ENCODE measurements around the gene SGPP2.

Gene SGPP2

DNA sequence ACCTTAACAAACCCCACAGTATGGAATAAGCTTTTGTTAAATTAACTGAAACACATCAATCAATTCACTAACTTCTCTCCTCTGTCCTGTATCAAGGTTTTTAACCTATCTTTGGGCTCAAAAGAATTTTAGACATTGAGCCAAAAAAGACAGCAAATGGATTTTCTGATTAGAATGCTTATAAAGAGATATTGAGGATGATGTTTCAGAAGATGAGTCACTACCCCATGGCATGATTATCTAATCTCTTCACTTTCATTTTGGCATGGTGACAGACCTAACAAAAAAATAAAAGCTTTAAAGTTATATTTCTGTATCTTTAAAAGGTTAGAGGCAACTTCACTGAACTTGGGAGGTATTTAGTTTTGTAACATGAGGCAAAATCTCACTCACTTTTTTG, 55.5 kb downstream of the SGPP2 start:
- no peak for DNase-seq

DNA sequence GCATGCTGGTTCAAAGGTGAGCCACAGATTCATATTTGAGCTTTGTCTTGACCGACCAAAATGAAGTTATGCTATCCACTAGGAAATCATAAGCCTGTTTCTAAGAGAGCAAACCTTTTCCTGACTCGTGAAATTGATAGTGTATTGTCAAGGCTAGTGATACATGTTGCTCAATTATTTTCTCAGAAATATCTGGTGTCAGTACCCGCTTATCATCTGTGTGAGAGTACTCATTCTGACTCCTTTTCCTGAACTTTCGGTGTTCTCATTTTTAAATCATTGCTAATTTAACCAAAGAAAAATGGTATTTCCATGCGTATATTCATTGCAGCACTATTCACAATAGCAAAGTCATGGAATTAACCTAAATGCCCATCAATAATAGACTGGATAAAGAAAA, 56.2 kb downstream of the SGPP2 start:
- DNase-seq, result no peak

DNA sequence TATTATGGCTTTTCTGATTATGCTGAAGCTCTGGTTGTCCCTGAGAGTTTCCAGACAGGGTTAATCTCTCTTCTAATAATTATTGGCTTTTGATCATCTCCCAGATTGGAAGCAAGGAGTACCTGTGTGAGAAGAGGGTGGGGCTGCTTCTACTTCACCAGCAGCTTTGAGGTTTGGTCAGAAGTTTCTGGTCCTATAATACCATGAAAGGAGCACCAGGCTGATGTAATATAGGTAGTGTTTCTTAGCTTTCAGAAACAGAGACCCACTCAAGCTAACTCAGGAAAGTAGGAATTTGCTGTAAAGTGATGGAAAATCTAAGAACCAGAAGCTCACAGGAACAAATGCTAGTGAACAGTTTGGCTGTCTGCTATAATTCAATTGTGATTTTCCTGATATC, 57.6 kb downstream of the SGPP2 start:
- DNase-seq, result no peak

DNA sequence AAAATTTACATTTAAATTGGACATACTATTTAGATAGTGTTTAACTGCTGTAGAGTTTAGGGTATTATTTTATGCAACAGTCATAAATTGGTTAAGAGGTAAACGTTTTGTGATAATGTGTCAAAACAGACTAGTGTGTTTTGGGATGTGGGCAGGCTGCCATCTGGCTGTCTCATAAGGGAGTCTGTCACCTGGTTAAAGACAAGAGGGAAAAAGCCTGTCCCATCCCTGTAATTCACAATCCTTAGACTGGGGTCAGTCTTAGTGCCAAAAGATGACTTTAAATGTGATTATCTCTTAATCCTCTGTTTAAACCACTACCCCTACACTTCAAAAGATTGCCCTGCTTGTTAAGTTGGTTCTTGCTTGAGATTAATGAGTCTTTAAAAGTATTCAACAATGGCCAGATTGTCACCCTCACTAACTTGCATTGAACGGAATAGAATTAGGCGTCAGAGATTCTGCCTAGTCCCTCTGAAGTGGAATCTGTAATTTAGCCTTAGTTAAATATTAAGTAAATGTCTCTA, 59.2 kb downstream of the SGPP2 start:
- peak; percentile 61 for DNase-seq

DNA sequence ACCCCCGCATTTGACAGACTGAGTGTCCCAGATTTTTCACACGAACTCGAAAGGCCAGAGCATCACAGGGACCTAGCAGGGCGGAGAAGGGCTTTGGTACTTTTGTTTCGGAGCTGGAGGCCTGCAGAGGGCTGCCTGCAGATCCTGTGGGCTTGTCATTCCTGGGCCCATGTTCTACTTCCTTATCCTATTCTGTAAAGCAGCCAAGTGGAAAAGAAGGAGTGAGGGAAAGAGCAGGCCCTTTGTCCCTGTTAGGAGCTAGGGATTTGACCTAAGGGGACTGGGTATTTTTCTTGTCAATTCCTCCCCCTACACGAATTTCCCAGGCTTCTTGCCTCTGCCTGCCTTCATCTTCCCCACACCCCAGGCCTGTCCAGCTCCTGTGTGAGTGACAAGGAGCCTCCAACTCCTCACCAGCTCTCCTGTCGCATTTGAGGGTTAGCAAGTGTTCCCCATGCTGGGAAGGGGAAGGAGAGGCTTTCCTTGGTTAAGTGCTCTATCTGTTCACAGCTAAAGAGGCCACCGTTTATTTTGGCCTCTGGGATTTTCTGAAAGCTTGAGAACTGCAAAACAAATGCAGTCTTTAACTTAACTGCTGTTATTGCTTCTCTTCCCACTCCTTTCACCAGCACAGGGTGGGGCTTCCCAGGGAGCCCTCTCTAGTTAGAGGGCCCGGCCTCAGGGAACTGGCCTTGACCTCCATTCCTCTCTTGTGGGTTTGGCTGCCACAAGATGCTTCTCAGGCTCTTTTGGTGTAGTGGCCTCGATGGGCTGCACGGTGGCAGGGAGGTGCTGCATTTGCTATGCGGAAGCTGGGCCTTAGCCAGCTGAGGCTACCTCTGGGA, 61.2 kb downstream of the SGPP2 start:
- DNase-seq, result no peak

DNA sequence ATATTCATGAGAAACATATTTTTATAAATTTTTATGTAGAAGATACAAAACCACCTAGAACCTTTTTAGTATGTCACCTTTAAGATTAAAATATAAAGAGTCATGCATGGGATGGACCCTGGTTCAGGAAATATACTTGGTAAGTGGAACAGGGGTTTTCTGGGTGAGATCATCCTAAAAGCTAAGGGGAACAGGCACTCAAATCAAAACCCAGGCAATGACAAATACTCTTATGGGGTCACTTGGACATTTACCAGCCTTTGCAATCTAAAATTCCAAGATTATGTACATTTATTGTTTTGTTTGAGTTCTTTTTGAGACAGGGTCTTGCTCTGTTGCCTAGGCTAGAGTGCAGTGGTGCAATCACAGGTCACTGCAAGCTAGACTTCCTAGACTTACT, 65.8 kb downstream of the SGPP2 start:
- DNase-seq, result no peak

DNA sequence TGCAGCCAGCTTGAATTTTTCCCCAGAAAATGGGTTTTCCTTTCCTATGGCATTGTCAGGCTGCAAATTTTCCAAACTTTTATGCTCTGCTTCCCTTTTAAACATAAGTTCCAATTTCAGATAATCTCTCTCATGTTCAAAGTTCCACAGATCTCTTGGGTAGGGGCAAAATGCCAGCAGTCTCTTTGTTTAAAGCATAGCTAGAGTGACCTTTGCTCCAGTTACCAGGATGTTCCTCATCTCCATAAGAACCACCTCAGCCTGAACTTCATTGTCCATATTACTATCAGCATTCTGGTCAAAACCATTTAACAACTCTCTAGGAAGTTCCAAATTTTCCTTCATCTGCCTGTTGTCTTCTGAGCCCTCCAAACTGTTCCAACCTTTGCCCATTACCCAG, 68.3 kb downstream of the SGPP2 start:
- no peak for DNase-seq

DNA sequence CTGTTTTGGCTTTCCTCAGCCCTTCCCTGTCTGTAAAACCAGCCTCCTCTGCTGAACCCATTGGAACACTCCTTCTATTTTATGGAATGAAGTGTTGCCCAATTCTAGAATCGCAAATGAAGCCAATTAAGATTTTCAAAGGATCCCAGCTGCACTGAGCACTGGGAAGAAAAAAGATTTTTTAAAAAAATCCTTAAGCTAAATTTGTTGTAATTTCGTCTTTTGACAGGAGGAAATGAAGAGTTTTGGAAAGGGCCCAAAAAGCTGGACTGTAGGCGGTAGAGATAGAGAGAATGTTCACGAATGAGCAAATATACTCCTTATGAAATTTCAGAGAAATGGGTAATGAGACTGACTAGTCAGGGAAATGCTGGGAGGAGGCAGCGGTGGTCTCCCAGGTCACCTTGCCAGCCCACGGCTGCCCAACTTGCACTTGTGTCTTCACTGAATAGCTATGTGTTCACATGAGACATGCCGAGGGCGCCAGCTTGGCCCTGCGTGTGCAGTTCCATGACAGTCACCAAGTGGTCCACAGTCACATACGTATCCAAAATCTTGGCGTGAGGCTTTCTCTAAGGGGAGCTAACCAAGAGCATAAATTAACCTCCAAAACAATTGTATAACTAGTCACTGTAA, 69.9 kb downstream of the SGPP2 start:
- no peak for DNase-seq

DNA sequence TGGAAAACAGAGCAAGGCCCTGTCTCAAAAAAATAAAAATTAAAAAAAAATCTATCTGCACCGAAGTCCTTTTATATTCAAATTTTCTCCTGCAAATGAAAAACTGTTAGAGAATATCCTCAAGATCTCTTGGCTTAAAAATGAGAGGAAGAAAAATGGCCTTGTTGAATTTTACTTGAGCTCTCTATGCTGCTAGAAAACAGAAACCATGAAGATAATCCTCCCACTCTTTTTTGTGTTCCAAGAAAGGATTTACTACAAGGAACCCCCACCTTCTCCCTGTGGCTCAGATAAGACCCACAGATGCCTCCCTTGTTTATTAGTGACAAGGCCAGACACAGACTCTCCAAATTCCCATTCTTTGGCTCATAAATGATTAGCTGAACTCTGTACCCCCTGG, 71.0 kb downstream of the SGPP2 start:
- DNase-seq, result no peak

DNA sequence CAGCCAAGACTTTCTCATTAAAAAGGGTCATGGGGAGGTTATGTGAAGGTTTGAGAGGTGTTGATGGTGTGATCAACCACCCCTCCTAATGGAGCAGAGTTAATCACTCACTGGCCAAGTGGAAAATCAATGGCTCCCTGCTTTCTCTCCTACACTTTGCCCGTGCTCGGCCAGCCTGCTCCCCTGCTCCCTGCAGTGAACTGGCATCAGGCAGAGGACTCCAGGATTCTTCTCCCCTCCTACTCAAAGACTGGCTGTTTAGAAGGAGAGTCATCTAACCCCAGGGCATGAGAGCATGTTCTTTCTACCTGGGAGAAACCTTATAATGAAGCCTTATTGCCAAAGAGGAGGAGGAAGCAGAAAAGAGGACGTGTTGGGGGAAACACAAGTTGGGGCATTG, 74.9 kb downstream of the SGPP2 start:
- no peak for DNase-seq

DNA sequence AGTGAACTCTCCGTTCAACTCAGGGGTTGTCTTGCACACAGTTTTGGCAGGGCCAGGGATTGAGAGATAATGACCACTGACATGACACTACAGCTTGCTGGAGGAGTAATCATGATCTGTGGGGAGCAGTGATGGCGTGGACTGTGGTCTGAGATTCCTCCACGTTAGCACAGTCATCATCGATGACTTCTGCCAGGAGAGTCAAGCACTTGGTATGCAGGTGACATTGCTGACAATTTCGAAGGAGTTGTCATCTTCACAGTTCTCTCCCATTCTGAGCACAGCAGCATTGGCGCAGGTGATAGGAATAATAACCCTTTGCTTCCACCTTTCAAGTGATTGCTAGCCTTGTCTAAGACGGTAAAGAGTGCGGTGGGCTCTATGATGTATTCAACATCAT, 79.8 kb downstream of the SGPP2 start:
- DNase-seq, result no peak

DNA sequence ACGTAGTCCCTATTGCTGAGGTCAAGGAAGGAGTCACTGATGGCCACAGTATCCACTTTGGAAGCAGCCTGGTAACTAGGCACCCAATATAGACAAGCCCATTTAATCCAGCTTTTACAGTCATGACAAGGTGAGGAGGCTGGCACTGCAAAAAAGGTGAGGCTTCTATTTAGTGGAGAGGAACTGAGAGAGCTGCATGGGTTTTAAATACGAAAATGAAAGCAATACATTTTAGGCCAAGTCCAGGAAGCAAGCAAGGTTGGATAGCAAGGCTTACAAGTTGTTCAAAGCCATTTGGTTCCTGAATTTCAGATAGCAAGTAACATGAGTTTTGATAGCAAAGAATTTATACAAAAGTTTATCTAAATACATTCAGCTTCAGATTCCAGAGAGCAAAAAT, 80.4 kb downstream of the SGPP2 start:
- no peak for DNase-seq

DNA sequence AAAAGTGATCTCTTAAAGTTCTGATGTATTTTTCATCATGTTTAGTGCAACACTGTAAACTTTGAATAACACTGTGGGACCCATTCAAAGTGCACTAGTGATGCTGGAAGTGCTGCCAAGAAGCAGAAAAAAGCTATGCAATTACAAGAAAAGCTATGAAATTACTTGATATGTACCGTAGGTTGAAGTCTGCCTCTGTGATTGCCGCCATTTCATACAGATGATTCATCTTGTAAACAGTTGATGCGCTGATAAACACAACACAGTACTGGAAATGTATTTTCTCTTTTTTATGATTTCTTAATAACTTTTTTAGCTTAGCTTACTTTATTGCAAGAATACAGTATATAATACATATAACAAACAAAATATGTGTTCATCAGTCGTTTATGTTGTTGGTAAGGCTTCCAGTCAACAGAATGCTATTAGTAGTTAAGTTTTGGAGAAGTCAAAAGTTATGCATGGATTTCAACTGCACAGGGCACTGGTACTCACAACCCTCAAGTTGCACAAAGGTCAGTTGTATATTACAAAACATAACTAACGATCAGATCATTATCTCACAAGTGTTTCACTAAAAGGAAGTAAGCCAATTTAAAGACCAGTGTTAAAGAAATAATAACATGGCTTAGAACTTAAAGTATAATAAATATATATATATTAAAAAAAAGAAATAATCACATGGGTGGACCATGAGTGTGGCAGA, 82.0 kb downstream of the SGPP2 start:
- no peak for DNase-seq

DNA sequence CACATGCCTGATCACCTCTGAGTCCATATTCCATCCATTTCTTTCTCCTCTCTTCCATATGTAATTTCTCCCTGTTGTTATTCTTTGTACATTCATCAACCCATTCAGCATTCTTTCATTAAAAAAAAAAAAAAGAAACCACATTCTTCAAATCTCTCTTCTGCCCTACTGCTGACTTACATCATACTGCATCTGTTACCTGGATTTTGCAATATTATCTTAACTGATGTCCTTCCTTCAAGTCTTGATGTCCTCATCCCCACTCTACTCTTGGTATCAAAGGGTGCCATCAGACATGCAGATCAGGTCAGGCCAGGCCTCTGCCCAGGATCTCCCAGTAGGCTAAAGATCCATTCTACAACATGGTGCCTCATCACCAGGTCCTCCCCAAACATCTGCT, 90.6 kb downstream of the SGPP2 start:
- DNase-seq, result no peak

DNA sequence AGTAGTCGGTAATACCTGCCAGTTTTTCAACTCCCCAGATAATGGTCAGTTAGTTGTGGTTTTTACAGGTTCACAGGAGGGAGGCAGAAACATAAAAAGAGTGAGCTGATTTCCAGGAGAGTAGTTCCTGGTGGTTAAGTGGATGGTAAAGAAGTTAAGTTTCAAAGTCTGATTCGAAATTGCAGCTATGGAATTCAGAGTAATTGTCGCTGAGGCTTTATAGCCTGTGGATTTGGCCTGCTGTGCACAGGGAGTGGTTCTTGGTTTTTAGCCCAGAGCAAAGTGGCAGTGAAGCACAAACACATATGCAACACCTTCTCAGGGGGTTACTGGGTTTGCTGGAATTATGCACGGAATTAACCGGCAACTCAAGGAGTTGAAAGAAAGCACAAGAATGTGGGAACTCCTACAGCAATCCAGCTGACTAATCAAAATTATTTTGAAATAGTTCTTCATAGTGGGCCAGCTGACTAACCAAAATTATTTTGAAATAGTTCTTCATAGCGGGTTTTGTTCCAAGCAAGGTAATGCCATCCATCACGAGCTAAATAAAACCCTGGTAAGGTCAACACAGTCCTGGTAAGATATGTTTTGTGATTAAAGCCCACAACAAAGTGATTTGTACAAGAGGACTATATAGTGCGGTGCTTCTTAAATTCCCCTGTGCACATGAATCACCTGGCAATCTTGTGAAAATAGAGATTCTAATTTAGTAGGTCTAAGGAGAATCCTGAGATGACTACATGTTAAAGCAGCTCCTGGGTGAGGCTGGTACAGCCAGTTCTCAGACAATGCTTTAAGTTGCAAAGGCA, 94.4 kb downstream of the SGPP2 start:
- DNase-seq, result no peak

DNA sequence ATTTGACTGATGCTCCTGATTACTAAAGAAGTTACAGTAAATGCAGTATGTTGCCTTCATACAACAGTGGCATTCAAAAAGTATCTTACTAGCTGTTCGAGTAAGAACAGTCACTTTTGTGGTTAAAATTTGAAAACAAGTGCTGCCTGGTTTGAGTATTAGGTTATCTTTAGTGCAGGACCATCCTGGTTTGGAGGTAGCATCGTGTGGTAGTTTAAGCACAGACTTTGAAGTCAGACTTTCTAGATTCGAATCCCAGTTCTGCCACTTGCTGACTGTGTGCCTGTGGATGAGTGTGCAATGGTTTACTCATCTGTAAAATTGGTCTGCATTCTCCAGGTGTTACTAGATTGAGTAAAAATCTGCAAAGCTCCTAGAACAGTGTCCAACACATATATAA, 96.8 kb downstream of the SGPP2 start:
- DNase-seq, result no peak

DNA sequence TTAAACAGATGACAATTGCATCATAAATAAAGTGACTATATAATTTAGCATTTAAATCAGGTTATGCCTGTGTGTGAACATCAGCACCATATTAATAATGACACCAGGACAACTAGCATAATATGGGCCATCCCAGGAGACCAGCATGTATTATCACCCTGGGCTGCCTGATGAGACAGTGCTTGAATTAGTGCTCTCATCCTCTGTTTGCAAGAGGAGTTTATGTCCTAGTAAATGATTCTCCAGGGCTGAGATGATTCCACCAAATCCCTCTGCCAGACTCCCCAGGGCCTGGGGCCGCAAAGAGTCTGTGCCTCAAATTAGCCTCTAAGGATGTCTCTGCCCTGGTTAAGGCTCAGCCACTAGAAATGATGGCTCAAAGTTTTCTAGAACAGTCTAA, 97.7 kb downstream of the SGPP2 start:
- no peak for DNase-seq

DNA sequence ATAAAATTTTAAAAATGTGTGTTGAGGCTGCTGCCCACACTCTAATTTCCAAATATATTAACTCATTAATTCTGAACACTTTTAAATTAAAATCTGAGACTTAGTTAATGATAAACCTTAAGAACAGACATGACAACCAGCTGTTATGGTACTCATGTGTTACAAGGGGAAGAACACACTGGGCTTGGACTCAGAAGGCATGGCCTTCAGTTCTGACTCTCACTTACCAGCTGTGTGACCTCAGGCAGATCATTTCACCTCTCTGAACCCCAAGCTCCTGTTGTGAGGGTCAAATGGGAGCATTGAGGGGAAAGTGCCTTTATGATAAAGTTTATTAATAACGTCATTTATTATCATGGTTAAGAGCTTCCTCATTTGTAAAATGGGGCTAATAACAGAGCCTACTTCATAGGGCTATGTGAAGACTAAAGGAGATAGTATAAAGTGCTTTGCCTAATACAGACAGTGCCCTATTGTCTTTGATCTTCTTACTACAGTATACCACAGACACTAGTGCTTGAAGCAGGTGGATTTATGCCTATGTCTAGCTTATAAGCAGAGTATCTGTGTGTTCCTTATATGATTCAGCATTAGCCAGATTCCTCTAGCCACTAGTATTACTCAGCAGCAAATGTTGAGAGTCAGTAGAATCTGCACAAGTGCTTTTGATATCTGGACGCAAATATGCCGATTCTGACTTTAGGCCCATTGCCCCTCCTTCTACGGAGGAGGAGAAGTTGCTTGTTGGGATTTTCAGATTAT, 99.6 kb downstream of the SGPP2 start:
- DNase-seq, result no peak

DNA sequence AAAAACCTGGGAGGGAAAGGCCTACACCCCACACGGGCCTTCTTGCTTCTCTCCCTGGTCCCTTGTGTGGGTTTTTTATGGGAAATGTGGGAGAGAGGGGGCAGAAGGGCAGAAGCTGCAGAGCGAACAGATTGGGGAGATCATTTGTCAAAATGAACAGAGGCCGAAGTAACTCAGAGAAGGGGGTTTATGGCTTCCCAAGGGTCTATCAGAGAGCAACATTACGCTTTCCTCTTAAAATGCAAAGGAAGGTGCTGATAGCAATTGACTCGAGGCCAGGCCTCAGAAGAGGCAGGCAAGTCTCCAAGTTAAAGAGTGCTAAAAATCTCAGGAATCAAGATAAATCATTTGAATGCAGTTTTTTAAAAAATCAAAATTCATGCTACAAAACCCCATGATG, 101.5 kb downstream of the SGPP2 start:
- no peak for DNase-seq

DNA sequence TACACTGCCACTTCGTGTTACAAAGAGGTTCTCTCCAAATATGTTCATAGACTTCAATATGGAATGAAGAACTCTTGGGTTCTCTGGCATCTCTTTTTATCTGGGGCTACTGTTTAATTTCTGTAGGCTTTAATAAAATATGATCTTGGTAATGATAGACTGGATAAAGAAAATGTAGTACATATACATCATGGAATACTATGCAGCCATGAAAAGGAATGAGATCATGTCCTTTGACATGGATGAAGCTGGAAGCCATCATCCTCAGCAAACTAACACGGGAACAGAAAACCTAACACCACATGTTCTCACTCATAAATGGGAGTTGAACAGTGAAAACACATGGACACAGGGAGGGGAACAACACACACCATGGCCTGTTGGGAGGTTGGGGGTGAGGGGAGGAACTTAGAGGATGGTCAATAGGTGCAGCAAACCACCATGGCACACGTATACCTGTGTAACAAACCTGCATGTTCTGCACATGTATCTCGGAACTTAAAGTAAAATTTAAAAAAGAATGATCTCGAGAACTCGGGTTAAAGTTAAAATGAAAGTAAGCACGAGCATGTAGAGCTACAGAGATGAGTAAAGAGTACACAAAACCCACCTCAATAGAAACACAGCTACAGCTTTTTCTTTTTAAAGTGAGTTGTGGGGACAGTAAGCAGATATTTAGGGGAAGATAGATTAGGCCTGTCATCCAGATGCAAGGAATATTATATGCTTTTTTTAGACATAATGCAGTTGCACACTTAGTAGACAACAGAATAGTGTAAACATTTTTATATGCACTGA, 102.3 kb downstream of the SGPP2 start:
- no peak for DNase-seq

DNA sequence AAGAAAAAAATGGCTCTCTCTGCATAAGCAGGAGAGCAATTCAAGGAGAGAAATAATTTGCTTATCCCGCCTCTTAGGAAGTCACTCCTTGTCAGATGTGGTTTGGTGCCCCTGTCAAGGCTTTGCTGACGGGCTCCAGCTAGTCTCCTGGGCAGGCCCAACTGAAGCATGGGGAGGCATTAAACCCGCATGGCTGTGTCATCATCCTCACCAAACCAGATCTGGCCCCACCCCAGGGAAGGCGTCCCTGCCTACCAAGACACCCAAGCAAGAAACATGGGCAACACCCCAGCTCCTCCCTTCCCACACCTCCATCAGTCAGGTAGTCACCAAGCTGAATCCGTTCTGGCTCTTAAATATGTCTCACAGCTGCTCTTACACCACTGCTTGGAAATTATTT, 108.0 kb downstream of the SGPP2 start:
- no peak for DNase-seq
